ENCODE measurements around the gene ROR2.

ROR2 gene

GRCh38 chr9:91781906-91782305, 168.1 kb downstream of the ROR2 start:
- Histone ChIP-seq H3K27me3 (ENCODE audit: low read length) (no peaks in the 10 kb centered on the region), H3K9me3 (ENCODE audit: insufficient read depth, low read length) (no peaks in the 10 kb centered on the region), H3K36me3 (ENCODE audit: low read length) (no peaks in the 10 kb centered on the region), H3K9me2 (replicated peaks; ENCODE audit: insufficient read depth, low read length) (no peaks in the 10 kb centered on the region), H3K27ac (ENCODE audit: low read depth, low read length) (no peak overlapping the region), H4K20me1 (ENCODE audit: low read depth, low read length) (no peaks in the 10 kb centered on the region), H3F3A (ENCODE audit: insufficient read depth) (no peaks in the 10 kb centered on the region), H3K79me2 (ENCODE audit: insufficient read depth, low read length) (no peaks in the 10 kb centered on the region), H2AFZ (ENCODE audit: low read depth, low read length, severe bottlenecking) (no peak overlapping the region), H3K4me3 (ENCODE audit: insufficient read depth, low read length, poor library complexity, severe bottlenecking) (no peak overlapping the region), H3K9ac (ENCODE audit: low read length) (no peak overlapping the region), H3K4me2 (ENCODE audit: low read depth, low read length, poor library complexity, severe bottlenecking) (no peak overlapping the region)
- TF ChIP-seq CTCF (IDR thresholded peaks at IDR 0.05; ENCODE audit: insufficient read depth, low read length, poor library complexity, severe bottlenecking) (no peak), EZH2phosphoT487 (conservative IDR thresholded peaks at IDR 0.05; ENCODE audit: low read length) (no peak)

GRCh38 chr9:91781116-91781515, 168.9 kb downstream of the ROR2 start:
- Histone ChIP-seq H3F3A (ENCODE audit: insufficient read depth) (no peaks in the 10 kb centered on the region), H3K9me3 (ENCODE audit: insufficient read depth, low read length) (no peaks in the 10 kb centered on the region), H3K4me2 (ENCODE audit: low read depth, low read length, poor library complexity, severe bottlenecking) (no peak overlapping the region), H3K79me2 (ENCODE audit: insufficient read depth, low read length) (no peaks in the 10 kb centered on the region), H2AFZ (ENCODE audit: low read depth, low read length, severe bottlenecking) (no peak overlapping the region), H3K27ac (ENCODE audit: low read depth, low read length) (no peak overlapping the region), H3K36me3 (ENCODE audit: low read length) (no peaks in the 10 kb centered on the region), H3K9ac (ENCODE audit: low read length) (no peak overlapping the region), H3K9me2 (replicated peaks; ENCODE audit: insufficient read depth, low read length) (no peaks in the 10 kb centered on the region), H4K20me1 (ENCODE audit: low read depth, low read length) (no peaks in the 10 kb centered on the region), H3K27me3 (ENCODE audit: low read length) (no peaks in the 10 kb centered on the region), H3K4me3 (ENCODE audit: insufficient read depth, low read length, poor library complexity, severe bottlenecking) (no peak overlapping the region)
- no peak for TF ChIP-seq EZH2phosphoT487 (conservative IDR thresholded peaks at IDR 0.05; ENCODE audit: low read length)

- Histone ChIP-seq H3K9me2 (replicated peaks; ENCODE audit: insufficient read depth, low read length) (no peaks in the 10 kb centered on the region), H3K9me3 (ENCODE audit: insufficient read depth, low read length) (no peaks in the 10 kb centered on the region), H3F3A (ENCODE audit: insufficient read depth) (no peaks in the 10 kb centered on the region), H3K4me2 (ENCODE audit: low read depth, low read length, poor library complexity, severe bottlenecking) (no peak overlapping the region), H3K9ac (ENCODE audit: low read length) (no peak overlapping the region), H4K20me1 (ENCODE audit: low read depth, low read length) (no peaks in the 10 kb centered on the region), H3K27me3 (ENCODE audit: low read length) (no peaks in the 10 kb centered on the region), H3K36me3 (ENCODE audit: low read length) (no peaks in the 10 kb centered on the region), H3K4me3 (ENCODE audit: insufficient read depth, low read length, poor library complexity, severe bottlenecking) (no peak overlapping the region), H3K79me2 (ENCODE audit: insufficient read depth, low read length) (no peaks in the 10 kb centered on the region), H2AFZ (ENCODE audit: low read depth, low read length, severe bottlenecking) (no peak overlapping the region), H3K27ac (ENCODE audit: low read depth, low read length) (no peak overlapping the region)
- TF ChIP-seq EZH2phosphoT487 (conservative IDR thresholded peaks at IDR 0.05; ENCODE audit: low read length) (no peak), CTCF (IDR thresholded peaks at IDR 0.05; ENCODE audit: insufficient read depth, low read length, poor library complexity, severe bottlenecking) (no peak)
These were observed 172.0 kb downstream of the ROR2 start for GRCh38 chr9:91778031-91778430.

- H3K27me3 ChIP-seq (ENCODE audit: low read length) = no peaks in the 10 kb centered on the region
- no peak overlapping the region for H3K9ac ChIP-seq (ENCODE audit: low read length)
- H3K79me2 ChIP-seq (ENCODE audit: insufficient read depth, low read length) = no peaks in the 10 kb centered on the region
- no peaks in the 10 kb centered on the region for H3K36me3 ChIP-seq (ENCODE audit: low read length)
- H3F3A ChIP-seq (ENCODE audit: insufficient read depth) = no peaks in the 10 kb centered on the region
- no peak overlapping the region for H3K4me2 ChIP-seq (ENCODE audit: low read depth, low read length, poor library complexity, severe bottlenecking)
- no peak for TF ChIP-seq EZH2phosphoT487 (conservative IDR thresholded peaks at IDR 0.05; ENCODE audit: low read length)
- TF ChIP-seq CTCF (IDR thresholded peaks at IDR 0.05; ENCODE audit: insufficient read depth, low read length, poor library complexity, severe bottlenecking) = no peak
- no peaks in the 10 kb centered on the region for H3K9me2 ChIP-seq (replicated peaks; ENCODE audit: insufficient read depth, low read length)
- H3K27ac ChIP-seq (ENCODE audit: low read depth, low read length) = no peak overlapping the region
- H3K4me3 ChIP-seq (ENCODE audit: insufficient read depth, low read length, poor library complexity, severe bottlenecking) = no peak overlapping the region
- H3K9me3 ChIP-seq (ENCODE audit: insufficient read depth, low read length) = no peaks in the 10 kb centered on the region
- H2AFZ ChIP-seq (ENCODE audit: low read depth, low read length, severe bottlenecking) = no peak overlapping the region
- H4K20me1 ChIP-seq (ENCODE audit: low read depth, low read length) = no peaks in the 10 kb centered on the region
These were observed 172.7 kb downstream of the ROR2 start for GRCh38 chr9:91777292-91777830.
